HEK293 (cell line): ENCODE measurements around the gene ATP2C1.
A peak's percentile ranks its signal among the peaks of the same experiment; 100 is the strongest.

Experiments used
- CTCF ChIA-PET: fragments of 350-600 bp; formaldehyde crosslinking; extraction: SDS; loops from one replicate; lab custom pipeline; 2021; ENCODE audit warnings: antibody characterized with exemption; lab: Yijun Ruan, JAX
- POLR2A ChIA-PET: fragments of 300-600 bp; formaldehyde crosslinking; extraction: SDS; loops from one replicate; lab custom pipeline; 2020; ENCODE audit warnings: antibody characterized with exemption, inconsistent platforms; lab: Yijun Ruan, JAX
- H3K27ac ChIP-seq: fragments of 200-500 bp; sonication (Bioruptor generic); 2 replicates; pipeline ENCODE4 v1.5.1; 2014; ENCODE audit warnings: low read depth, low read length, control low read depth, inconsistent platforms; ENCODE audit errors: extremely low read depth
- H3K36me3 ChIP-seq, 2 experiments: fragments of 200-500 bp in 1 of 2; sonication (Bioruptor generic) in 1 of 2; 1 replicate in 1 of 2; 2 replicates in 1 of 2; pipeline ENCODE4 v1.5.1; 2014 to 2017; ENCODE audit warnings: inconsistent platforms in 2 of 2, low read length in 2 of 2; ENCODE audit not compliant: control insufficient read depth in 2 of 2, insufficient read depth in 1 of 2
- H3K4me1 ChIP-seq: fragments of 200-500 bp; sonication (Bioruptor generic); 2 replicates; pipeline ENCODE4 v1.5.1; 2014; ENCODE audit warnings: mild to moderate bottlenecking, low read length, inconsistent platforms; ENCODE audit not compliant: control insufficient read depth, insufficient read depth
- H3K4me3 ChIP-seq: 2 replicates; pipeline ENCODE4 v1.5.1; 2011; ENCODE audit warnings: low read depth, mild to moderate bottlenecking, control low read depth, low read length, moderate library complexity
- H3K9me3 ChIP-seq: fragments of 200-500 bp; sonication (Bioruptor generic); 2 replicates; pipeline ENCODE4 v1.5.1; 2014; ENCODE audit warnings: low read depth, low read length, inconsistent platforms; ENCODE audit not compliant: control insufficient read depth, insufficient read depth
- EGR2 ChIP-seq: fragments of 450-650 bp; formaldehyde crosslinking; IDR thresholded peaks from 2 replicates; pipeline ENCODE4 v1.5.1; 2016; ENCODE audit warnings: low read depth, missing biosample characterization, missing genetic modification characterization
- MZF1 ChIP-seq: fragments of 450-650 bp; formaldehyde crosslinking; IDR thresholded peaks from 2 replicates; pipeline ENCODE4 v1.5.1; 2017; ENCODE audit warnings: missing biosample characterization, missing genetic modification characterization, borderline replicate concordance
- OSR2 ChIP-seq: fragments of 450-650 bp; formaldehyde crosslinking; IDR thresholded peaks from 2 replicates; pipeline ENCODE4 v1.5.1; 2016; ENCODE audit warnings: missing biosample characterization, missing genetic modification characterization
- PRDM10 ChIP-seq: fragments of 450-650 bp; formaldehyde crosslinking; IDR thresholded peaks from 2 replicates; pipeline ENCODE4 v1.5.1; 2016; ENCODE audit warnings: missing biosample characterization, missing genetic modification characterization
- SP3 ChIP-seq: fragments of 450-650 bp; formaldehyde crosslinking; IDR thresholded peaks from 2 replicates; pipeline ENCODE4 v1.5.1; 2016; ENCODE audit warnings: missing biosample characterization, missing genetic modification characterization
- TRIM28 ChIP-seq: IDR thresholded peaks from 2 replicates; pipeline ENCODE4 v1.6.1; 2011; ENCODE audit warnings: low read length, control low read depth, borderline replicate concordance
- ZBTB1 ChIP-seq: fragments of 450-650 bp; formaldehyde crosslinking; IDR thresholded peaks from 2 replicates; pipeline ENCODE4 v1.5.1; 2016; ENCODE audit warnings: missing biosample characterization, missing genetic modification characterization
- ZBTB8A ChIP-seq: fragments of 450-650 bp; formaldehyde crosslinking; IDR thresholded peaks from 2 replicates; pipeline ENCODE4 v1.5.1; 2016; ENCODE audit warnings: missing biosample characterization, missing genetic modification characterization
- ZFP3 ChIP-seq: fragments of 450-650 bp; formaldehyde crosslinking; IDR thresholded peaks from 2 replicates; pipeline ENCODE4 v1.5.1; 2016; ENCODE audit warnings: low read depth, missing biosample characterization, missing genetic modification characterization
- ZNF112 ChIP-seq: fragments of 450-650 bp; formaldehyde crosslinking; IDR thresholded peaks from 2 replicates; pipeline ENCODE4 v1.5.0; 2017; ENCODE audit warnings: missing biosample characterization, missing genetic modification characterization
- ZNF280D ChIP-seq: fragments of 450-650 bp; formaldehyde crosslinking; IDR thresholded peaks from 2 replicates; pipeline ENCODE4 v1.5.1; 2016; ENCODE audit warnings: missing biosample characterization, missing genetic modification characterization
- ZNF394 ChIP-seq: fragments of 450-650 bp; formaldehyde crosslinking; IDR thresholded peaks from 2 replicates; pipeline ENCODE4 v1.5.1; 2016; ENCODE audit warnings: missing biosample characterization, missing genetic modification characterization, mild to moderate bottlenecking, moderate library complexity, borderline replicate concordance
- ZNF544 ChIP-seq: fragments of 450-650 bp; formaldehyde crosslinking; IDR thresholded peaks from 2 replicates; pipeline ENCODE4 v1.5.0; 2017; ENCODE audit warnings: missing biosample characterization, missing genetic modification characterization
- ZNF610 ChIP-seq: fragments of 450-650 bp; formaldehyde crosslinking; IDR thresholded peaks from 2 replicates; pipeline ENCODE4 v1.5.1; 2016; ENCODE audit warnings: missing biosample characterization, missing genetic modification characterization, borderline replicate concordance
- ZNF621 ChIP-seq: fragments of 450-650 bp; formaldehyde crosslinking; IDR thresholded peaks from 2 replicates; pipeline ENCODE4 v1.5.1; 2017; ENCODE audit warnings: missing biosample characterization, missing genetic modification characterization
- ZNF623 ChIP-seq: fragments of 450-650 bp; formaldehyde crosslinking; IDR thresholded peaks from 2 replicates; pipeline ENCODE4 v1.5.1; 2016; ENCODE audit warnings: missing biosample characterization, missing genetic modification characterization
- ZNF707 ChIP-seq: fragments of 450-650 bp; formaldehyde crosslinking; IDR thresholded peaks from 2 replicates; pipeline ENCODE4 v1.5.1; 2016; ENCODE audit warnings: missing biosample characterization, missing genetic modification characterization
- TF ChIP-seq, protein P1 (sequence below): fragments of 450-650 bp; formaldehyde crosslinking; IDR thresholded peaks from 2 replicates; pipeline ENCODE4 v1.5.1; 2016; ENCODE audit warnings: missing biosample characterization, missing genetic modification characterization
- TF ChIP-seq, protein P2 (sequence below): fragments of 450-650 bp; formaldehyde crosslinking; IDR thresholded peaks from 2 replicates; pipeline ENCODE4 v1.5.1; 2017; ENCODE audit warnings: missing biosample characterization, mild to moderate bottlenecking, missing genetic modification characterization, moderate library complexity
- TF ChIP-seq, protein P3 (sequence below): fragments of 450-650 bp; formaldehyde crosslinking; IDR thresholded peaks from 2 replicates; pipeline ENCODE4 v1.5.1; 2016; ENCODE audit warnings: missing biosample characterization, missing genetic modification characterization
- TF ChIP-seq, protein P4 (sequence below): fragments of 450-650 bp; formaldehyde crosslinking; IDR thresholded peaks from 2 replicates; pipeline ENCODE4 v1.5.1; 2016; ENCODE audit warnings: missing biosample characterization, missing genetic modification characterization

ATP2C1 gene

GRCh38 chr3:130897316-130897715 lies 3.4 kb downstream of the ATP2C1 start (continued):
- TF ChIP-seq, protein P1, sequence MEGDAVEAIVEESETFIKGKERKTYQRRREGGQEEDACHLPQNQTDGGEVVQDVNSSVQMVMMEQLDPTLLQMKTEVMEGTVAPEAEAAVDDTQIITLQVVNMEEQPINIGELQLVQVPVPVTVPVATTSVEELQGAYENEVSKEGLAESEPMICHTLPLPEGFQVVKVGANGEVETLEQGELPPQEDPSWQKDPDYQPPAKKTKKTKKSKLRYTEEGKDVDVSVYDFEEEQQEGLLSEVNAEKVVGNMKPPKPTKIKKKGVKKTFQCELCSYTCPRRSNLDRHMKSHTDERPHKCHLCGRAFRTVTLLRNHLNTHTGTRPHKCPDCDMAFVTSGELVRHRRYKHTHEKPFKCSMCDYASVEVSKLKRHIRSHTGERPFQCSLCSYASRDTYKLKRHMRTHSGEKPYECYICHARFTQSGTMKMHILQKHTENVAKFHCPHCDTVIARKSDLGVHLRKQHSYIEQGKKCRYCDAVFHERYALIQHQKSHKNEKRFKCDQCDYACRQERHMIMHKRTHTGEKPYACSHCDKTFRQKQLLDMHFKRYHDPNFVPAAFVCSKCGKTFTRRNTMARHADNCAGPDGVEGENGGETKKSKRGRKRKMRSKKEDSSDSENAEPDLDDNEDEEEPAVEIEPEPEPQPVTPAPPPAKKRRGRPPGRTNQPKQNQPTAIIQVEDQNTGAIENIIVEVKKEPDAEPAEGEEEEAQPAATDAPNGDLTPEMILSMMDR = no peak
- TF ChIP-seq, protein P2, sequence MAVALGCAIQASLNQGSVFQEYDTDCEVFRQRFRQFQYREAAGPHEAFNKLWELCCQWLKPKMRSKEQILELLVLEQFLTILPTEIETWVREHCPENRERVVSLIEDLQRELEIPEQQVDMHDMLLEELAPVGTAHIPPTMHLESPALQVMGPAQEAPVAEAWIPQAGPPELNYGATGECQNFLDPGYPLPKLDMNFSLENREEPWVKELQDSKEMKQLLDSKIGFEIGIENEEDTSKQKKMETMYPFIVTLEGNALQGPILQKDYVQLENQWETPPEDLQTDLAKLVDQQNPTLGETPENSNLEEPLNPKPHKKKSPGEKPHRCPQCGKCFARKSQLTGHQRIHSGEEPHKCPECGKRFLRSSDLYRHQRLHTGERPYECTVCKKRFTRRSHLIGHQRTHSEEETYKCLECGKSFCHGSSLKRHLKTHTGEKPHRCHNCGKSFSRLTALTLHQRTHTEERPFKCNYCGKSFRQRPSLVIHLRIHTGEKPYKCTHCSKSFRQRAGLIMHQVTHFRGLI (tag by site-specific recombination) = no peak
- TF ChIP-seq, protein P3, sequence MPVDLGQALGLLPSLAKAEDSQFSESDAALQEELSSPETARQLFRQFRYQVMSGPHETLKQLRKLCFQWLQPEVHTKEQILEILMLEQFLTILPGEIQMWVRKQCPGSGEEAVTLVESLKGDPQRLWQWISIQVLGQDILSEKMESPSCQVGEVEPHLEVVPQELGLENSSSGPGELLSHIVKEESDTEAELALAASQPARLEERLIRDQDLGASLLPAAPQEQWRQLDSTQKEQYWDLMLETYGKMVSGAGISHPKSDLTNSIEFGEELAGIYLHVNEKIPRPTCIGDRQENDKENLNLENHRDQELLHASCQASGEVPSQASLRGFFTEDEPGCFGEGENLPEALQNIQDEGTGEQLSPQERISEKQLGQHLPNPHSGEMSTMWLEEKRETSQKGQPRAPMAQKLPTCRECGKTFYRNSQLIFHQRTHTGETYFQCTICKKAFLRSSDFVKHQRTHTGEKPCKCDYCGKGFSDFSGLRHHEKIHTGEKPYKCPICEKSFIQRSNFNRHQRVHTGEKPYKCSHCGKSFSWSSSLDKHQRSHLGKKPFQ = peak; percentile 73
- TF ChIP-seq OSR2 = peak; percentile 41; the same call in 1 of the 2 replicates
- TF ChIP-seq ZNF610 (tag by site-specific recombination) = no peak
- no peak for TF ChIP-seq ZNF112 (tag by site-specific recombination)
- TF ChIP-seq TRIM28 = peak; percentile 63; the same call in 1 of the 2 replicates
- peak; percentile 91 for TF ChIP-seq PRDM10 (tag by site-specific recombination)

- no peak overlapping the region for H3K4me3 ChIP-seq
- peaks cover 7% of the 10 kb centered on the region for H3K4me1 ChIP-seq
- no peaks in the 10 kb centered on the region for H3K9me3 ChIP-seq
- H3K27ac ChIP-seq = no peak overlapping the region
- ChIA-PET CTCF (interaction anchor here (0.7 kb wide), 1 partner anchor 412 kb away, joined by 3 read pairs; no protein-coding TSS in a partner anchor), POLR2A (no interaction called here)
- H3K36me3 ChIP-seq = no peaks in the 10 kb centered on the region
- TF ChIP-seq ZNF280D (tag by site-specific recombination) = no peak
- no peak for TF ChIP-seq MZF1 (tag by site-specific recombination)
- TF ChIP-seq ZNF707 (tag by site-specific recombination) = no peak
- no peak for TF ChIP-seq ZBTB1
- TF ChIP-seq ZNF394 (tag by site-specific recombination) = no peak
- TF ChIP-seq, protein P1 = no peak
- no peak for TF ChIP-seq SP3
- no peak for TF ChIP-seq ZNF621 (tag by site-specific recombination)
- no peak for TF ChIP-seq ZFP3 (tag by site-specific recombination)
- TF ChIP-seq EGR2 (tag by site-specific recombination) = no peak
- TF ChIP-seq, protein P4, sequence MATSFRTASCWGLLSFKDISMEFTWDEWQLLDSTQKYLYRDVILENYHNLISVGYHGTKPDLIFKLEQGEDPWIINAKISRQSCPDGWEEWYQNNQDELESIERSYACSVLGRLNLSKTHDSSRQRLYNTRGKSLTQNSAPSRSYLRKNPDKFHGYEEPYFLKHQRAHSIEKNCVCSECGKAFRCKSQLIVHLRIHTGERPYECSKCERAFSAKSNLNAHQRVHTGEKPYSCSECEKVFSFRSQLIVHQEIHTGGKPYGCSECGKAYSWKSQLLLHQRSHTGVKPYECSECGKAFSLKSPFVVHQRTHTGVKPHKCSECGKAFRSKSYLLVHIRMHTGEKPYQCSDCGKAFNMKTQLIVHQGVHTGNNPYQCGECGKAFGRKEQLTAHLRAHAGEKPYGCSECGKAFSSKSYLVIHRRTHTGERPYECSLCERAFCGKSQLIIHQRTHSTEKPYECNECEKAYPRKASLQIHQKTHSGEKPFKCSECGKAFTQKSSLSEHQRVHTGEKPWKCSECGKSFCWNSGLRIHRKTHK (tag by site-specific recombination) = no peak
- no peak for TF ChIP-seq ZBTB8A
- no peak for TF ChIP-seq ZNF544 (tag by site-specific recombination)
- no peak for TF ChIP-seq ZNF623 (tag by site-specific recombination)
Observed at GRCh38 chr3:130900959-130901358, 7.1 kb downstream of the ATP2C1 start.
